HG02642 (cell line): Measurements from ENCODE around the gene GALNT8.
"Not testable (repeated sequence)": the region's sequence is repeated elsewhere in the genome, so short reads cannot be mapped to it uniquely, and the experiment has no call there.

Experiments used
- ATAC-seq: cut with Tn5 transposase; IDR thresholded peaks from one replicate; pipeline ENCODE4 v1.9.1; 2021; ENCODE audit warnings: mild to moderate bottlenecking; ENCODE audit not compliant: unreplicated experiment, poor library complexity

GALNT8 gene

DNA sequence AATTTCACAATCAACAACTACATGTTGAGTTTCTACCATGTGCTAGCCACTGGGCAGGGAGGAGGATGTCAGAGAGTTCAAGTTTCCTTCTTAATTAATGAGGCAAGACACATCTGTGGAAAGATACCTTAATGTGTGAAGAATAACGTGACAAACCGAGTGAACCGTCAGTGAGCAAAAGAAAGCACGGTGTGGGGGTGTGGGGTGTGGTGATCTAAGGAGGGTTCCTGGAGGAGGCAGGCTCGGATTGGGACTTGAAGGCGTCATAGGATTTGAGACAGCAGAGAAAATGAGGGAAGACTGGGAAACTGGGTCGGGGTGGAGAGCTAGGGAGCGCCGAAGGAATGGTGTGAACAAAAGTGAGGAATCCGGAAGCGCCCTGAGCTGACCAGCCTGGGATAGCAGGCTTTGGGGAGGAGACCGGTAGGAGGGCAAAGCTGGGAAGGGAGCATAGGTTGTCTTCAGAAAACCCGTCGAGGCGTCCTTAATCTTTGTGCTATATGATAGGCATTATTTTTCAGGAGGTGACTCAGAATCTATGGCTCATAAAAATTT lies 22.3 kb downstream of the GALNT8 start:
- no peak for ATAC-seq

DNA sequence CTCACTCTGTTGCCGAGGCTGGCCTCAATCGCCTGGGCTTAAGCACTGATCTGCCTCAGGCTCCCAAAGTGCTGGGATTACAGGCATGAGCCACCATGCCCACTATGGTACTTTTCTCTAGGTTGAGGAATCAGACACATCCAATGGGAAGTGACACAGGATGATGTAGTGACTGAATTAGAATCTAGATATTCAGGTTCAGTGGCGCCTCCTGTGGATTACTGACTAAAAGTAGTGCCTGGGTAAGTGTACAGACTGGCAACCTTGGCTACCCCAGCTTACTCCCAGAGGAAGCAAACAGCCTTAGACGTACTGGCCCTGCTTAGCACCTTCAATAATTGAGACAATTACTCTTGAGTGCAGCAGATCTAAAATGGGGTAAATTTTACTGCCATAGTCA lies 22.8 kb downstream of the GALNT8 start:
- no peak for ATAC-seq

DNA sequence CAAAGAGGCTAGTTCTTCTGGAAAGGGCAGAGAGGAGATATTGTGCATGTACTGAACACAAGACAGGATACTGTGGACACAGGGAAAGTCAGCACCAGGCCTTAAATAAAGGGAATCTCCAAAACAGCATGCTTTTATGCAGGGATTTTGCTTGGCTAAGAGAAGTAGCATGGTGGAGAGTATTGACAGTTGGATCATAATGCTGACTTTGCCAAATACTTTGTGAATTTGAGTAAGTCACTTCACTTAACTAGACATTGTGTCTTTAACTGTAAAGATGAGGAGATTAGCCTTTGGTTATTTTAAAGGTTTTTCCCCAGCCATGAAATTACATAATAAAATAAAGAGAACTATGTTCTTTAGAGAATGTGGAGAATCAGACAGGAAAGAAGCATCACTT lies 24.5 kb downstream of the GALNT8 start:
- ATAC-seq: no peak

DNA sequence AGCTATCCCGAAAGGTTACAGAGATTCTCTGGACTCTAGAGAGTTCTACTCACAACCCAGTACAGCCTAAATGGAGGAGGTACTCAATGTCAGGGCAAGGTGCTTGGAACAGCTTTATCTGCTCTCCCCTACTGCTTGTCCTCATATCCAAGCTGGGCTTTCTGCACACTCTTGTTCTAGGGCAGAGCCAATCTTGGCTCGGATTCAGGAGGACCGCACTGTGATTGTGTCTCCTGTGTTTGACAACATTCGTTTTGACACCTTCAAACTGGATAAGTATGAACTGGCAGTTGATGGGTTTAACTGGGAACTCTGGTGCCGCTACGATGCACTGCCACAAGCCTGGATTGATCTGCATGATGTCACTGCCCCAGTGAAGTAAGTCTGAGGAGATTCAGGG lies 25.0 kb downstream of the GALNT8 start:
- no peak for ATAC-seq

DNA sequence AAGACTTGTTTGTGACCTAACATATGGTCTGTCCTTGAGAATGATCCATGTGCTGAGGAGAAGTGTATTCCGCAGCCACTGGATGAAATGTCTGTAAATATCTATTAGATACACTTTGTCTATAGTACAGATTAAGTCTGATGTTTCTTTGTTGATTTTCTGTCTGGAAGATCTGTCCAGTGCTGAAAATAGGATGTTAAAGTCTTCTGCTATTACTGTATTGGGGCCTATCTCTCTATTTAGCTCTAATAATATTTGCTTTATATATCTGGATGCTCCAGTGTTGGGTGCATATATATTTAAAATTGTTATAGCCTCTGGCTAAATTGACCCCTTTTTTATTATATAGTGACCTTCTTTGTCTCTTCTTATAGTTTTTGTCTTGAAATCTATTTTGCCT lies 31.5 kb downstream of the GALNT8 start:
- ATAC-seq: not testable (repeated sequence)

DNA sequence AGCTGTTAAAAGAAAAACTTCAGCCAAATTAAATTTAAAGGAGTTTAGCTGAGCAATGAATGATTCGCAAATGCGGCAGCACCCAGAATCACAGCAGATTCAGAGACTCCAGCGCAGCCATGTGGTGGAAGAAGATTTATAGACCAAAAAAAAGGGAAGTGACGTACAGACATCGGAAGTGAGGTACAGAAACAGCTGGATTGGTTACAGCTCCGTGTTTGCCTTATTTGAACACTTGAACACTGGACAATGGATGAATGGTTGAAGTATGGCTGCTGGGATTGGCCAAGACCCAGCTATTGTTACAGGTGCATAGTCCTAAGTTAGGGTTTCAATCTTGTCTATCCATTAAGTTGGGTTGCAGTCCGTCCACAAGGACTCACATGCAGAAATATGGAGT lies 42.6 kb downstream of the GALNT8 start:
- ATAC-seq: no peak

DNA sequence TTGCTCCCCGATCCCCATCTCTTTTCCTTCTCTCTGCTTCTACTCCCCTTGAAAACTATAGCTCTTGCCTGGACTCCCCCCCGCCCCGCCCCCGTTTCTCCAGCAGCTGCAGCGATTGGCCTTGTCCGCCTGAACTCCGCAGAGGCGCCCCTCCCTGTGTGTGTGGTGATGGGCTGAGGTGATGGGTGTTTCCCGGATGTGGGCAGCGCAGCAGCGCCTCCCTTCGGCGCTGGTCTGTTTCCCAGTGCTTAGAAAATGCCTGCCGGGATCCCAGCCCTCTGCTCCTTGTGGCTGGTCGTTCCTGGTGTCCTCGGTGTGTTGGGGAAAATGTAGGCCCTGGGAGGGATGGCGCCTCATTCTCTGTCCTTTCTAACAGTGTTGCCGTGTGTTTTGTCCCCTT lies 43.3 kb downstream of the GALNT8 start:
- ATAC-seq: no peak

DNA sequence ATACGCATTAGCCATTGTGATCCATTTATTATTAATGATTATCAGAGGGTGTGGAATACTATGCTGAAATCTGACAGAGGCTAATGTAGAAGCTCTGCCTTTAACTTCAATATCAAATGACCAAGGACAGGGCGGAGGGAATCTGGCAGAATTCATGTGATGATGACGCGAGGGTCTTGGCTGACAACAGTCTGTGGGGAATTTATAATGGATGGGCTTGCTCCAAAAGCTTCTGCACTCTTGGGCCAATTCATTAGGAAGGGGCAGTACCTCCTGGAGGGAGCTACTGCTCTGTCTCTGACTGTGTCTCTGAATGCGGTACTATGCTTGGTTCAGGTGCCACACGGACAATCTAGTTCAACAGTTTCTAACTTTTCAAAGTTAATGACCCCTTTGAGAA lies 46.2 kb downstream of the GALNT8 start:
- ATAC-seq: no peak

DNA sequence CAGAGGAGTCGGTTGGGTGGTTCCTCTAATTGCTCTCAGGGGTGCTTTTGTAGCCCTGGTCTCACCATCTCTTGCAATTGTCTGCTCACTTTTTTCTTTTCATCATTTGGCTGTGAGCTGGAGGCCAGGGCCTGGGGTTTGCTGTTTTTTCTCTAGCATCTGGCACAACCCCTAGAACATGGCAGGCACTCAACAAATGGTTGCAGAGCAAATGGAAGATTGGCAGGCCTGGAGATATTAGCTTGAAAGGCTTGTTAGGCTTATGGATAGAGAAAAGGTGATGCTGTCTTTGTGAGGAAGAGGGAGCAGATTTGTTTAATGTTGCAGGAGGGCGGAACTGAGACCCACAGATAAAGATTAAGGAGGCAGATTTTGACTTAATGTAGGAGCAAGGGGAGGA lies 47.0 kb downstream of the GALNT8 start:
- ATAC-seq: no peak

DNA sequence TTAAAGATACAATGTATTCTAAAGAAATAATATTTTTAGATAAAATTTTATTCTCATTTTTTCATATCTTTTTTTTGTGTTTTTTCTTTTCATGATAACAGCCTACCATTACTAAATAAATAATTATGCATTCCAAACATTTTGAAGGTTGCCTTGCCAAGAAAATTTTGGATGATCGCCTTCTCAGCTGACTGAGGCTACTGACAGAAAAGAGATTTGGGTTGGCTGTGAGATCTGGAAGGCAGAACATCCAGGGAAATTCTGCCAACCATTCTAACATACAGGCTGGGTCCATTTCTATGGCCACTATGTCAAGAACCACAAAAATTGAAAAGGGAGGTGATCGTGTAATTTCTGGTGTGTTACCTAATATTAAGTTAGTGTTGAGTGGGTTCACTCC lies 48.1 kb downstream of the GALNT8 start:
- ATAC-seq: no peak

DNA sequence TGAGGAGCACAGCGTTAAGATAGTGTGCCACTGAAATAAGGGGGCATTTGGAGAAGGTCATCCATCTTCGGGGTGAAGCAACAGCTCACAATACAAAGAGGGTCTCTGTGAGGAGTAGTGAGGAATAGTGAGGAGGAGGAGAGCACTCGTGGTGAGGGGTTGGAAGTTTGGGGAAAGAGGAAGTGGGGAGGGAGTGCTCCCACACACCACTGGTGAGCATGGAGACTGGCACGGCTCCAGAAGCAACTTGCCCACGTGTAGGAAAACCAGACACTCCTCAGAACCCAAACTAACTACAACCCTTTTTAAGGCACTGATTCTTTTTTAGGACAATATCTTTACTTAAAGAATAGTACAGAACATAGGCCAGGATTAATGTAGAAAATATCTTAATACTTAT lies 48.9 kb downstream of the GALNT8 start:
- ATAC-seq: no peak

DNA sequence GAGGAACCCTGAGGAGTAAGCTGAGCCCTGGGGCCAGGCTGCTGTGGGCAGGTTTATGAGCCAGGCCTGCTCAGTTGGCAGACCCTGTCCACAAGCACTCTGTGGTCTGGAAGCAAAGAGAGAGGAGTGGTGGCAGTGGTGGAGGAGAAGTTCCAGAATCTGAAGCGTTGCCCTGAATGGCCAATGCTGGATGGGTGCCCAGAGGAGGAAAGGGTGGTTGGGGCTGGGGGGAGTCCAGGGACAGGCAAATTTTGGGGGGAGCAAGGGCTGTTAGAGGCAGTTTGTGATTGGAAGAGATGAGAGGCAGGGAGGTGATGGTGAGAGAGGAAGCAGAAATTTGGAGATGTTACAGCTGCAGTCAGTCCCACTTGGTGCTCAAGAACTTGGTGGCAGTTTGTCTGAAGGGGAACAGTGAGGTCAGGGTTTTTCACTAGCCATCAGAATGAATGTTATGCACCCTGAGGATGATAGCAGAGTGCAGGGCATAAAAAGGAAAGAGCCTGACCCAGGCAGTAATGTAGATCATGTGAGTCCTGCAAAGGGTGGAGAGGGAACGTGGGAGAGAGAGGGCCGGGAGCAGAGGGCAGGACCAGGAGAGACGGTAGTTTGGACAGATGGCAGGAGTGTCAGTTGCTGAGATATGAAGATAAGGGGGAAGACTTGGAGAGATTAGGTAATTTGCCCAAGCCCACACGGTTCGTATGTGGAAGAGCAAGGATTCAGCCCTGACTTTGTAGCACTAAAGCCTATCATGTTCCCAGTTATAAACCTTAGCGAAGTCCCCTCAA lies 51.2 kb downstream of the GALNT8 start:
- no peak for ATAC-seq

DNA sequence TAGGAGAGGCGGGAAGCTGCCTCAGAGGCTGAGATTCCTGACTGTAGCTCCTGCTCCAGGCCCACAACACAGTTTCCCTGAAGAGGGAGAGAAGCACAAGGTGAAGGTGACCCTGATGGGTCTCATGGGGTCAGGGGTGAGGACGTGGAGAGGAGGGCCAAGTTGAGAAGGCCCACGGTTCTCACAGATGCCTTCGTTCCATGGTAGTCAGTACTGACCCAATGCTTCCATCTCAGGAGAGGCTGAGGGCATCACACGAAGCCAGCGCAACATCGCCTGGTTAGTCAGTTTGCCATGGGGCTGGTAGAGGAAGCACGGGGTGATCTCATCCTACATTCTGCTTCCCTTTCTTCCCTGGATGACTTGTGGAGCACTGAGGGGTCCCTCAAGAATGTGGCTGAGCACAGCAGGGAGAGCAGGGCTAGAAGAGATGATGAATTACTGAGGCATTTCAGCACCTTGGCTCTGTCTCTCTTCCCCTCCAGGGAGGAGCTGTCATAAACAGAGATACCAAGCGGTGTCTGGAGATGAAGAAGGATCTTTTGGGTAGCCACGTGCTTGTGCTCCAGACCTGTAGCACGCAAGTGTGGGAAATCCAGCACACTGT lies 51.9 kb downstream of the GALNT8 start:
- ATAC-seq: no peak

DNA sequence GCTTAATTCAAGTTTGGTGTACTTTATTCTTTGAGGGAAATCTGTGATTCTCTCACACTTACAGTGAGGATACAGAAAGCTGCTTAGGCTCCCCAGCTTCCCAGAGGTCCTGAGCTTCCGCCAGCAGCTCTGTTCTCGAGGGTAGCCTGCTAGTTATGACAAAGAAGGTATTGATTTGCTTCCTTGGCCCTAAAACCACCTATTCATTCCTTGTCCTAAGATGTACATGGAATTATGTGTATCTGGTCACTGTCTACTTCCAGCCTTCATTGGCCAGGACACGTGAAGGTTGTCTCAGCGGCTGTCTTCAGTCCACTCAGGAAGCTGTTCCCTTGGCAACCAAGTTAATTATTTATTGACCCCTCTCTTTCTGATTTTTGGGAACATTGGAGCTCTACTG lies 55.7 kb downstream of the GALNT8 start:
- no peak for ATAC-seq

DNA sequence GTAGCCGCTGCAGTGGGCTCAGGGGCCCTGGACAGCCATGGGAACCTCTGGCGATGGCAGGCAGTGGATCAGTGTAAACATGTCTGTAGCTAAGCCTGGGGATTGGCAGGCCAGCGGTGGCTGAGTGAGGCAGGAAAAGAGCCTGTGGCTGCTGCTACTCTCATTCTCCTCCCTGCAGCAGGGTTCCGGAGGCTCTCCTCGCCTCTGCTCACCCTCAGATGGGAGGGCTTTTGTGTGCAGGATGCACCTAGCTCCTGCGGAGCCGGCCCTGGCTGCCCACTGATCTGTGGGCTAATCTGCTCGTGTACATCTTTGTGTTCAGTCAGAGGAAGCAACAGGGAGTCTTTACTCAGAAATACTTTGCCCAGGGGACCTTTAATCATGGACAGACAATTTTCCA lies 59.5 kb downstream of the GALNT8 start:
- no peak for ATAC-seq

DNA sequence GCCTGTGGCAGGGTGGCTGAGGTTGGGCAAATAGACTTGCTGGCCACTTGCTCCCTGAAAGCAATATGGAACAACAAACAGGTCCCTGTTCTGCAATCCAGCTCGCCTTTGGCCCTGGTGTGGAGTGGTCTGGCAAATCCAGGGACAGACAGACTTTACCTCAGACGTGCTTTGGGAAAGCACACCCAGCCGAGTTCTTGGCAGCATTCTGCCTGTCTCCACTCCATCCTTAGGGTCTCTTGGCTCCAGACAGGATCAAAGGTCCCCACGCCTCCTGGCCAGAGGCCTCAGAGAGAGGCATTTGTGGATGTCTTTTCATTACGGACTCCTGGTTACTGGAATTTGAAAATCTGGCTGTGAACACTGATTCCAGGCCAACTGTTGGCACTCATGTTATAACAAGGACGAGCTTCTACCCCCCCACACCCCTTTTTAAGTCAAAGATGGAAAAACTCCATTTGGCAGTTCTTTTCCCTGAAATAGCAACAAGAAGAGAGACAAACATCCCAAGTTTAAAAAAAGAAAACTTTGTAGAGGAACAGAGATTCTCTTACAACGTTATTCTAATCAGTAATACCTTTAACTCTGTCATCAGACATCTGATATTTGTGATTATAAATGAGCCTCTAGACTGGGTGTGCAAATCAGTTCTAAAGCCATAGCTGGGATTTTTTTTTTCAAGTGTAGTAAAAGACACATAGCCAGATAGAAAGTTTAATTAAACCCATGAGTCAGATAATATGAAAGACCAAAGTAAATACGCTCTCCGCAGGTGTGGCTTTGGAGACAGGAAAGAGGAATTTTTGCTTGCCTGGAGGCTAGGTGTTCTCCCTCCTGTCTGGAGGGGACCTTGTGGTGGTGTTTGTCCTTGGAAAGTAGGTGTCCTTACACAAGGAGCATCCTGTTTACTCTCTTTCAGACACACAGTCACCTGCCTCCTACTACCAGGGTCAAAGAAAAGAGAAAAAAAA lies 60.7 kb downstream of the GALNT8 start:
- ATAC-seq: no peak

DNA sequence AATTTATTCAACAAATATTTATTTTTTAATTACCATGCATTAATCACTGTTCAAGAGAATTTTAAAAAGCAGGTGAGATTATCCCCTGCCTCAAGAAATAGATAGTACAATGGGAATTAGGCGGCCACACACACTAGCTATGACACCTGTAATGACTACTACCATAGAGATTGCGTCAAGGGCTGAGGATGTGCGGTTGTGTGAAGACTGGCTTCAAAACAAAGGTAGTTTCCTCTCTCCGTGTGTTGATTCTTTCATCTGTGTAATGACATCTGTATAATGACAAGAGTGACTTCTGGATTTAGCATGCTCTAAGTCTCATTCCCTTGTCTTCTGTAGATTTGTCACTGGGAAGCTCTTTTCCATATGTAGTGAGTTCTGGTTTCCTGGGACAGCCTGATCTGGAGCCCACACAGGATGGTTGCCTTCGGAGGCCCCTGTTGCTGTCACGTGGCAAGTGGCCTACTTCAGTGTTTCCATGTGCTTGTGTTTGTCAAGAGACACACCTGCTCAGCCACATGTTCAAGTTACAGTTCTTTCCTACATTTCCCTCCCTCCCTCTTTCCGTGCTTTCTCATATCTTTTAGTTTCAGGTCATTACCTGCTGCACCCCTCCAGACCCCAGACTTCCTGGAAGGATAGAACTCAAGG lies 64.3 kb downstream of the GALNT8 start:
- ATAC-seq: no peak

DNA sequence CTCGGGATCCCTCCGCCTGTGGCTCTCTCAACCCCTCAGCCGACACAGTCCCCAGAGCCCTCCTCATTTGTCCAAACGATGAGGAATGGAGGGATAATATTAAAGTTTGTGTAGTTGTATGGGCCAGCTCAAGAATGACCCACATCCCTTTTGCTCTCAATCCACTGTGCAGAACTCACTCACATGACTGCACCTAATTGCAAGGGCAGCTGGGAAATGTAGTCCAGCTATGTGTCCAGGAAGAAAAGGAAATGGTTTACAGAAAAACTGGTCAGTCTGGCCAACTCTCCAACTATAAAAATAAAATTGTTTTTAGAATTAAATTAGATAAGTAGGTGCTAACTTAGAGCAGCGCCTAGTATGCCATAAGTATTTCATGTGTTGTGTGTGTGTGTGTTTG lies 66.6 kb downstream of the GALNT8 start:
- ATAC-seq: no peak

DNA sequence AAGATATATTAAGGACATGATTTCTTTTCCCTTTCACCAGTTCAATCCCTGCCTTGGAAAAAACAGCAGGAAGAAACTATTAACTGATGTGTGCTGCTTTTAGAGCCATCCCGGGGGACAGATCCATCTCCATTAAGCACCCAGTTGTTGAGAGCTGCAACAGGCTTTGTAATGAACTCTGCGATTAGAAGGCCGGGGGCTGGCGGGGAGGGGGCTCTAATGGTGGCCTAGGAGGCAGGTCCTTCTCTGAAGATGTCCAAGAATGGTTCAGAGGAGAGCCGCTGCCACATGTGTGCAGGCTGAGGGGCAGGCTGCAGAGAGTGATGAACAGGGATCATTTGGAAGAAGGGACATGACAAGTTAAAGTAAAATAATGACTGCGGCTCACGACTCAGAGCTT lies 67.8 kb downstream of the GALNT8 start:
- ATAC-seq: no peak

DNA sequence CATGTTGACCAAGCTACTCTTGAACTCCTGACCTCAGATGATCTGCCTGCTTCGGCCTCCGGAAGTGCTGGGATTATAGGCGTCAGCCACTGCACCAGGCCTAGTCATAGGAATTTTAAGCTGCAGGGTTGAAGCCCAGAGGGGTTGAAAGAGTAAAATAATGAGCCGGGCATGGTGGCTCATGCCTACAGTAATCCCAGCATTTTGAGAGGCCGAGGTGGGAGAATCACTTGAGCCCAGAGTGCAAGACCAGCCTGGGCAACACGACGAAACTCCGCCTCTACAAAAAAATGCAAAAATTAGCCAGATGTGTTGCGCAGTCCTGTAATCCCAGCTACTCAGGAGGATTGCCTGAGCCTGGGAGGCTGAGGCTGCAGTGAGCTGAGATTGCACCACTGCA lies 69.6 kb downstream of the GALNT8 start:
- no peak for ATAC-seq
